ENCODE measurements around the gene SNX30.

DNA sequence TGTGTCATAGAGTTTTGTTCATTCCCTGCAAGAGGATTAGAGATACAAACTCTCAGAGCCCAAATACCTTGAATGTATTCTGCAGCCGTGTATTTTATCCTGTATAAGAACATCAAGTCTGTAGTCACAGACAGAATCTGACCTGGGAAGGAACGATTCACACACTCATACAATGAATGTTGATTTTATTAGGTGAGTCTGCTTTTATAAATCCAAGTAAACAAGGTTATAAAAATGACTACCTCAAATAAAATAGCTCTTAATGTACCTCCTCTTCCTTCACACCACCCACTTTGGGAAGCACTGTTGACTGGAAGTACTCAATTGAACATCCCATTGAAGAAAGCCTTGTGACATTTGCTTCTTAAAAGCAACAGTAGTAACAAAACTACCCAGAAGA lies 128.2 kb downstream of the SNX30 start:
- TF ChIP-seq, protein P1, sequence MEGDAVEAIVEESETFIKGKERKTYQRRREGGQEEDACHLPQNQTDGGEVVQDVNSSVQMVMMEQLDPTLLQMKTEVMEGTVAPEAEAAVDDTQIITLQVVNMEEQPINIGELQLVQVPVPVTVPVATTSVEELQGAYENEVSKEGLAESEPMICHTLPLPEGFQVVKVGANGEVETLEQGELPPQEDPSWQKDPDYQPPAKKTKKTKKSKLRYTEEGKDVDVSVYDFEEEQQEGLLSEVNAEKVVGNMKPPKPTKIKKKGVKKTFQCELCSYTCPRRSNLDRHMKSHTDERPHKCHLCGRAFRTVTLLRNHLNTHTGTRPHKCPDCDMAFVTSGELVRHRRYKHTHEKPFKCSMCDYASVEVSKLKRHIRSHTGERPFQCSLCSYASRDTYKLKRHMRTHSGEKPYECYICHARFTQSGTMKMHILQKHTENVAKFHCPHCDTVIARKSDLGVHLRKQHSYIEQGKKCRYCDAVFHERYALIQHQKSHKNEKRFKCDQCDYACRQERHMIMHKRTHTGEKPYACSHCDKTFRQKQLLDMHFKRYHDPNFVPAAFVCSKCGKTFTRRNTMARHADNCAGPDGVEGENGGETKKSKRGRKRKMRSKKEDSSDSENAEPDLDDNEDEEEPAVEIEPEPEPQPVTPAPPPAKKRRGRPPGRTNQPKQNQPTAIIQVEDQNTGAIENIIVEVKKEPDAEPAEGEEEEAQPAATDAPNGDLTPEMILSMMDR (IDR thresholded peaks at IDR 0.05; ENCODE audit: poor library complexity), result no peak
- no peak for TF ChIP-seq EZH2 (IDR thresholded peaks at IDR 0.05; ENCODE audit: borderline replicate concordance)
- no peak for TF ChIP-seq EZH2phosphoT487 (IDR thresholded peaks at IDR 0.05; ENCODE audit: low read depth, severe bottlenecking, unreplicated experiment)

Data from hepatocyte (in vitro differentiated cells).